Right renal pelvis (tissue), 4 donors: ENCODE measurements around the gene INSM1. TPM values are rescaled to one million over a fixed set of nuclear protein-coding genes. Genes with fewer than 3 reads are reported as not detected.

Source experiments
- DNase-seq, 4 donors: peaks; one replicate each; pipeline ENCODE4 v3.0.0-alpha.2; 2013; ENCODE audit warnings: low read depth in 4 of 4, low spot score in 3 of 4, missing footprints in 1 of 4
- polyA plus RNA-seq, 4 donors: library from polyadenylated mRNA; unstranded; fragments of 120-200 nt; gene quantifications; one replicate each; pipeline ENCODE4 v1.2.1, GENCODE V29; 2013; ENCODE audit not compliant: insufficient read length in 4 of 4

INSM1 gene
- polyA plus RNA-seq, 4 donors: 0.03 TPM; not detected in 3

DNA sequence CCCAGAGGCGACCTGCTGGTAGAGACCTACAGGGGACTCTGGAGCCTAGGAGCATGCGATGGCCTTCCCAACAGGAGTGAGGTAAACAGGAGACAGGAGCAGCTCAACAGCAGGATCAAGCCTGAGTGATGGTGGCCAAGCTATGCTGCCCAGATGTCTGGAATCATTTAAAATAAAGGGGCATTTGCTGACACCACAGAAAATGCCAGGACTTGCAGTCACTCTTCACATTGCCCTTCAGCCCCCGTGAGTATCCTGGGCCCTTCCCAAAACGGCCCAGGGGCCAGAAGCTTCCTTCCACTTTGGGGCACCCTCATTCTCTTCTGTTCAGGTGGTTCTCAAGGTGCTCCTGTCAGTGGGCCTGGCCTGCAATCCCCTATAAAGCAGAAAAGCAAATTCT is 23.2 kb downstream of the INSM1 start:
- no peak for DNase-seq

DNA sequence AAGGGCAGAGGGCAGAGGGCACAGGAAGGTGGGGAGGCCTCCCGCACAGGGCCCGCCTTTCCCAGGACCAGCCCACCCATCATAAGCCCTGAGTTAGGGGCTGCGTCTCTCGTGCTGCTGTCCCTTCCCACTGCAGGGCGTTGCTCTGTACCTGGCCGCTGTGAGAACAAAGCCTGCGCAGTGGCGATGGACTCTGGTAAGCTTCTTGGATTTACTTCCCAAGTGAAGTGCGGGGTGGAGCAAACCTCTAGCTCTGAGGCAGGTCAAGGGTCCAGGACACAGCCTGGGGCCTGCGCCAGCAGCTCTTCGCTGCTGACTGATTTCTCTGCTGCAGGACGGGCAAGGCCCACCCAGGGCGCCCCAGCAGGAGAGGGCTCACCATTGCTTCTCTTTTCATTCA is 23.9 kb downstream of the INSM1 start:
- no peak for DNase-seq

DNA sequence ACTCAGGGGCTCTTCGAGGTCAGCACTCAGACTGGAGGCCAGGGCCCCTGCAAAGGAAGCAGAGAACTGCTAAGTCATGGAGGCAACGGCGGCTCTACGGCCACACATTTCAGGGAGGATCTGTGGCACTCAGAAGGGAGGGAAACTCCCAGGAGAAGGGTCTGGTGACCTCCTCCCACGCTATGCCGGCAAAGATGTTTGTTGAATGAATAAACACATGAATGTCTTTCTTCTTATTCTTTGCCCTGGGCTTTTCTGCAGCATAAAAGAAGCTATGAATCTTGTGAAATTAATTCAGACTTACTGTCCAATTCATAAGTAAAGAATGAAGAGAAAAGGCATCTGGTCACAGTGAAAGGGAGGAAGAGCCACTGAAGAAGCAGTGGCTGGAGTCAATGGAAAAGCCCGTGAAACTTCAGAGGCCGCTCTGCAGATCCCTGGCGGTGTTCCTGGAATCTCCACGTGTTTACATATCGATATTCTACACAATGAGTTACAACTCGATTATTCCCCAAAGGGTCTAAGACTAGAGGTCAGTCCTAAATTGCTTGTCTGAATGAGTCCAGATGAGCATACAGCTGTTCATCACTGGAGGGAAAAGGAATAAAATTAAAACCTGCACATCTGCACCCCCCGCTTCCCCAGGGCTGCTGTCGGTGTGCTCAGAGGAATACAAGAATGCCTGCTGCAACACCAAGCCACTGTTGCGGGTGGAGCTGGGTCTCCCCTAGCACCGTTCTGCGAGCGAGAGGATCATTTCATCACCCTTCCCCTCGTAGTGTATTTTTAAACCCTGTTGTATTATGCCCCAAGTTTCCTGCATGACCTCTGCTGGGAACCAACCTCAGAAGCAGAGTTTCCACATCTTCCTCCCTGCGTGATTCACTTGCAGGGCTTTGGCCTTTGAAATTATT is 25.6 kb downstream of the INSM1 start:
- no peak for DNase-seq

DNA sequence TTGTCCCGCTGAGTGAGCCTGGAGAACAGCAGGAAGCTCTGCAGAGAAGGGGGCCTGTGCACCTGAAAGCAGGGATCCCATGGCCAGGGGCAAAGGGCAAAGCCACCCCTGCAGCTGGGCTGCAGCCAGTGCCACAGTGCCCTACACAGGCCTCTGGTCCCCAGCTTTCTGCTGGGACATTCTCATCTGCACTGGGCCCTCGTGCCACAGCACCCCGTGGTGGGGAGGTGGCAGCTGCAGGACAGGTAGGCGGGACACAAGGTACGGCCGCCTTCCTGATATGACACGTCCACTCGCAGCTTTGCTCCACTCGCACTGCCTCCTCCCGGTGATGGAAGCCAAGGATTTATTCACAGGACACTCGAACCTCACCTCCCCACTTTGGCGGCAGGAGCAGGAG is 27.2 kb downstream of the INSM1 start:
- DNase-seq: no peak

DNA sequence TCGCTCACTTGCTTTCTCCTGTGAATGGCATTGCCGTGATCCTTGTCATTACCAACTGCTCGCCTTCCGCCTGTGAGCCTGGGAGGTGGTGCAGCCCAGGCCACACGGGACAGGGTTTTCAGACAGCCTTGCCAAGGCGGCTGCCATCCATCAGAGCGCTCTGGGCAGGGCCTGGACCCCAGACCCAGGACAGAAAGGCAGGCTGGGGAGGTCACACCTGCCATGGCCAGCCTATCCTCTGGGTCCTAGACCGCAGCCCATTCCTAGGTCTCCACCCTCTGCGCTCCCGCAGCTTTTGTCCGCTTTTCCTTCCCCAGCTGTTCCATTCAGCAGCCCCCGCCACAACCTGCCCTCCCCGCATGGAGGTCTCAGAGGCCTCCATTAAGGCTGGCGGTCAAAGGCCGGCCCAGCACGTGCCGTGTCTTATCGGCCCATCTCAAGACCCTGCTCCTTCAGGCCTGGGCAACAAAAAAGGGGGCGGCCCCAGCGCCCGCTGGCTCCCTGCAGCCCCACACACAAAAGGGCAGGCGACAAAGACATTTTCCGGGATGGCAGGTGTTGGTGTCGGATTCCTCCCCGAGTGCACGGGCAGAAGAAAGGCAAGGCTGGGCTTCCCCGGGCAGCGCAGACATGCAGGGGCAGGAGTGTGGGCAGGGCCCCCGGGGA is 28.1 kb downstream of the INSM1 start:
- DNase-seq: no peak

DNA sequence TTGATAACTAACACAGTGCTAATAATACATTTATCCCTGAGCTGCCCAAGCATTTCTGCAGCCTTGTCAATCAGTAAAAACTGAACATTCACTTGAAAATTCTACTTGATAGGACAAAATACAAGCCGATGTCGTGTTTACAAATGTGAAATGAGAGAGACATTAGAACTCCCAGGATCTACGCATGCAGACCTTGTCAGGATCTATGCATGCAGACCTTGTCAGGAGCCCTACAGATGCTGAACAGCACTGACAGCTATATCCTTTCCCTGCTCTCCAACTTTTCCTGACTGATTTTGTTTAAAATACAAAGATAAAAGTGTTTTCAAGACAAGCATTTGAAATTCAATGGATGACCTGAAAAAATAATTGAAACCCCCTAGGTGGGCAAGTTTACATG is 28.9 kb downstream of the INSM1 start:
- no peak for DNase-seq

DNA sequence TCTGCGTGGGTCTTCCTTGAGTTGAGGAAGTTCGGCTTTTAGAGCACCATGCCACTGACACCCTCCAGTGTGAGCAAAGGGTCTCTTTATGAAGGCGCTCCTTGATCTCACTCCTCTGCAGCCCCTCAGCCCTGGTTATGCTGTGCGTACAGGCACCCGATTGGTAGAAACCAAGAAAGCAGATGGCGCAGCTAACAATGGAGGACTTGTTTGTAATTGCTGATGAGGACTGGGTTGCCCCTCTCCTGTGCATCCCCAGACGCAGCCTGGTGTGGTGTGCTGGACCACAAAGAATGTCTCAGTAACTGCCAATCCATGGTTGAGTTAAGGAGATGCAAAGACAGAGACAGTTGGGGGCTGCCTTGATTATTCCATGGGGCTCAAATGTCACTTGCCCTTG is 30.2 kb downstream of the INSM1 start:
- DNase-seq: no peak

DNA sequence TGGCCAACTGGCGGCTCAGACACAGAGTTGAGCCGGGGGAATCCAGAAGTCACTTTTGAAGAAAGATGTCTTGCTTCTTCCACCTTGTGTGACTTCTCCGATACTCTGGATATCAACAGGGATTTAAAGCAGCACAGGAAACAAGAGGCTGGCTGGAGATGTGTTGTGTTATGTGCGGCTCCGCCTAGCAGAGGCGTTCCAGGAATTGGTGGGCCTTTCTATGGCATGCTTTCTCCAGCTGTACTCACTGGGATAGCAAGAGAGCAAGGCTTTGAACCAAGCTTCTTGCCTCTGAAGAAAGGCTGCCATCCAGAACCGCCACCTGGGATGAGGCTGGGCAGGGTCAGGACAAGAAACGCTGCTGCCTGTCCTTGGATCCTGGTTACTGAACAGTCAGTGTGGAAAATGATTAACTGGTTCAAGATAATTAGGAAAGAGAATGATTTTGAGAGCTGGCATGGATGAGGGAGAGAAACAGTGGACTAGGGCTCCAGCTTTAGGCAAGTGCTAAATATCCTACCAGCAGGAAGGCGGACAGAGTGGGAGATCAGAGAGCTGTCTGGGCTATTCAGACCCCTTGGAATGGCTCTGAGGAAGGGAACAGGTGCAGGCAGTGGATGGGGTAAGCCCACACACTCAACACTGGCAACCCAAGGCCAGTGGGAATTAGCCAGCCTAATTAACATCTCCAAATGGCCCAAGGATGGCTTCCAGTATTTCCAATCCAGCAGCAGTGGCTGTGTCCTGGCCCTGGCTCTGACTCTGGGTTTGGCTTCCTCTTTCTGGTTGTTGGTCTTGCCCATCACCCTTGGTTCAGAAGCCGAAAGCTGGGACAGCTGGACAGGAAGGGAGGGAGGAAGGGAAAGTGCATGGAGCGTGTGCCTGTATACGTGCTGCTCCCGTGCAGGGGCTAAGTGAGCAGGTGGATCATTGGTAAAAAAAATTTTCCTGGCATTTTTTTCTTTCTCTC is 31.9 kb downstream of the INSM1 start:
- no peak for DNase-seq

DNA sequence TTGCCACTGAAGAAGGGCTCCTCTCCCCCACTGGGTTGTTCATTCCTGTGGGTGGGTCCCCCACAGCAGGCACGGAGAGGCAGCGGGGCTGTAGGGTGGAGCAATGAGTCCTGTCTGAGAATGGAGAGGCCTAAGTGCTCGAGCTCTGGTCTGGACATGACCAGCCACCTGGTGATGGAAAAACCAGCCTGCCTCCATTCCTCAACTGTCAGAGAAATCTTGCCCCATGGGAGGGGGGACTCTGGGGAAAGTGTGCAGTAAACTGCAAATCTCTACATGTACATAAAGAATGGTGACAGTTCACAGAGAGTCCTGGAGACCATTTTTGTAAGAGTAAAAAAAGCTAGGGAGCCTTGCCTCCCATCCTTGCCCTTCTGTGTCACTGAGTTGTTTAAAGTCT is 34.1 kb downstream of the INSM1 start:
- DNase-seq: no peak

DNA sequence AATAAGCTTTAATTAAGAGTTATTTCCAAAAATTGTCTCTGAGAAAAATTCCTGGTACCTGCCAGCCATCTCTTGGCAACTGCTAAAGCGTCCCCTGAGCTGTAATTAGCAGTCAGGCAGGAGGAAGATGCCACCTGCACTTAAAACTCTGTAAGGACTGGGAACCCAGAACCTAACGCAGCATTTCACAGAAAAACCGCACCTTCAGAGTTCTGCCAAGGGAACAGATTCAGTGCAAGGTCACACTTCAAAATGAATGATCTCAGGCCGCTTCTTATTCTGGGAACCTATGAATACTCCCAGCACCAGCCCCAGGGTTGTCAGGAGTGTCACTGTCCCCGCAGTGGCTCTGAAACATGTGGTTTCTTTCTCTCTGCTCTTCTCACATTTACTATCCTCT is 36.7 kb downstream of the INSM1 start:
- no peak for DNase-seq

DNA sequence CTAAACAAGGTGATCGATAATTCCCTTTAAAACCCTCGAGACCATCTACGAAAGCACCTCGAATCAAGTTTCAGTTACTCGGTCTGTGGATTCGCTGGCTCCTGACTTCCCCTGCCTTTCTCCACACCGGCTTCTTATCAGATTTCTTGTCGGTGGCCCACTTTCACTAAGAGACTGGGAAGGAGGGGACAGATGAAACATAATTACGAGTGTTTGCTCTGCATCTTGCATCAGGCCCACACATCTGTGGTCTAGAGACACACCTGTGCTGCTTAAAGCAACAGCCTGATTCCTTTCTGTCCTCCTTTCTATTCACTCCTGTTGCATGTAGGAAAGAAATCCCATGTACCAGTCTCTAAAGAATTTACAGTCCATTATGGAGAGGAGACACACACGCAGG is 37.7 kb downstream of the INSM1 start:
- no peak for DNase-seq

DNA sequence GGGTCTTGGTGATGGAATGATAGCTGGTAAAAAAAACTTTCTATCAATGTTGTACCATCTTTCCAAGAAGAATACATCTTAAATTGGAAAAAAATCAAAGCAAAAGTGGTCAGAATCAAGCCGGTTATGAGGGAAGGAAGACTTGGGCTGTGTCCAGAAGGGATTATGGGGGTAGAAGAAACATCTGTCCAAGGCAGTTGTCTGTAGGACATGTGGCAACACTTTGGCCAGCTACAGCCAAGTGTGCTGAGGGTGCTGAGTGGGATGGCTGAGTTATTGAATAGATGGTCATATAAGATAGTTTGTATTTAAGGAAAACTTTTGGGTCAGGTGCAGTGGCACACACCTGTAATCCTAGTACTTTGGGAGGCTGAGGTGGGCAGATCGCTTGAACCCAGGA is 38.4 kb downstream of the INSM1 start:
- no peak for DNase-seq

DNA sequence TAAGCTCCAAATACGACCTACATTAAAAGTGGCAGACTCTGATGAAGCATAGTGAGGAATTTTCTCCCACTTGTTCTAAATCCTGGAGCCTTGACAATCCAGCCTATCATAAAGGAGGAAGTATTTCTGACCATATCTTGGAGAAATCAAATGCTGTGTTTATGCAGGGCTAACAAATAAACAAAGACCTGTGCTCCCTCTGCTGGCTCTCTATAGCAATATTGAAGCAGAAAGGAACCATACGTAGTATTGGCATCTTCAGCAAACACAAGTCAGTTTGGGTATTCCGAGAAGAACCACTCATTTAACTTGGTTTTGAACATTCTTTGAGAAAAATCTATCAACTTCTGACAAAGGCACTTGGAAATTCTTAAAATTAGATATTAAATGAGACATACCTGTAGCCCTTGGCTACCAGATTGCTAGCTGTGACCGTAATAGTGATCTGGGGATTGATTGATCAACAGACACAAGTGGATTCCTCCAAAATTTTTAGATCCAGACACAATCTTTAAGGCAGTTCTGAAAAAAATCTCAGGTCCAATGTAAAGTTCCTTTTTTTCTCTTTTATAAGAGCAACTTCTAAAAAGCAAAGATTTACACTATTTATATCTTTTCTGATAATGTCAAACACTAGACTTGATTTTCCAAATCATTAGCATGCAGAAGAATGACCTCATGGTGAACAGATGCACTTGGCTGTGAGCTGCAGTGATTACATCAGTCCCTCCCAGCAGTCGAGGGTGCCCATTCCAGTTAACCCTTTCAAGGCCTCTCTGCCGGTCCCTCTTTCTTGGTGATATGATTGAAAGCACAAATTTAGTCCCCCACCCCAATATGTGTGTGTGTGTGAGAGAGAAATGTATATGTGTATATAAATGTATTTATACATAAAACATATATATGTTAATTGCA is 40.2 kb downstream of the INSM1 start:
- no peak for DNase-seq

DNA sequence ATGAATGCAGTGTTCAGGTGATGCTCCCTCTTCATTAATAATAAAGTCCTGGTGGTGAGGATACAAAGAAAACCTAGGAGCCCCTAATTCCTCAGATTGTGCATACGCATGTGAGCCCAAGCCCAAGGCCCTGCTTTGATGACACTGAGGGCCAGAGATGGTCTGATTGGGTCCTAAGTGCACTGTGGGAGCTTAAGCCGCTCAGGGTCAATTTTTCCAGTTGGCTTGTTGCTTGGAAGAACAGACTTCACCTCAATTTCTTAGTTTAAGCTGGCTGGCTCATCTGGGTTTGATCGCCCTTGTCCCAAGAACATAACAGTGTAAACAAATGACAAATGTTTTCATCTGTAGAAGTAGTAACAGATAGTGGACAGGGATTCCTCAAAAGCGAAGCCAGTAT is 41.4 kb downstream of the INSM1 start:
- no peak for DNase-seq

DNA sequence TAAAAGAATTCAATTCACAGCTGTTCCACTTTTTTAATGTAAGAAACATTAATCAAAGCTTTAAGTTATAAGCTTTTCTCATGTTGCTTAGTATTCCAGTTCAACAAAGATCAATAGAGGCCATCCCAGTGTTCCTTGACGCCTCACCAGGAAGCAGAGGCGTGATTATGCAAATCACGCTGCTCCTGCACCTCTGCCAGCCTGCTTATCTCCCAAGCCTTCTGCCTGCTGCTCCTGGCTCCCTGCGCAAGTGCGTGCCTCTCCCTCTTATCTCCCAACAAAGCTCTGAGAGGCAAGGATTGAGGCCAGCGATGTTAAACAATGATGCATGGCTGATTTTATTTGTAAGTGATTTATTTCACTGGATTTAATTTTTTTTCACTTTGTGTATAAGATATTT is 42.8 kb downstream of the INSM1 start:
- no peak for DNase-seq

DNA sequence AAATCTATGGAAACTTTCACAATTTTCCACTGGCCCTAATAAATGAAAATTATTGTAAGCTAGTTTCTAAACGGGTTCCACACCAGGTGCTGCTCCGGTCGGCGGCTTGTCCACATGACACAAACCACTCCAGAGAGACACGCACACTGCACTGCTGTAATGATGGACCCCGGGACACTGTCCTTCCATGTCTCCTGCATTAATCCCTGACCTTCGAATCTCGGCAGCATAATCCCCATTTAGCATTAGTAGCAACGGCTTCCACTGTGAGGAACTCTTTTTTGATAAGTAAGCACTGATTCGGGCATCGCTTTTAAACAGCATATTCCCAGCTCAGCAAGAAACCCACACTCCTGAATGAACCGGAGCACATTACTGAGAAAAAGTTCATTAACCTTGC is 43.5 kb downstream of the INSM1 start:
- DNase-seq: no peak

DNA sequence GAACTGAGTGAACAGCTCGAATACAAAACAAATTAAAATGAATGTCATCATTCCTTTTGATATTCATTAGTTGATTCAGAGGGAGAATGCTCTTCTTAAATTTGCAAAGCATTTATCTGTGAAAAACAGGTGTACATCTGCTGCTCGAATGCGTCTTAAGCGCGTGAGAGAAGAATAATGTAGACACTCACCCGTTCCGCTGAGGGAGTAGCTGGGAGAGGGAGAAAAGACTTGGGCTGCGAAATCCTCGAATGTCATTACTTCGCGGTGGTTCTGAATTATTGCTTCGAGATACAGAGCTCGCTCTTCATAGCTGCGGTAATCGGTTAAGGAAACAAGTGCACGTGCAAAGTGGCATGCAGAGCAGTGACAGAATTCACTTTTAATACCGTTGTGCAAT is 43.9 kb downstream of the INSM1 start:
- DNase-seq: no peak

DNA sequence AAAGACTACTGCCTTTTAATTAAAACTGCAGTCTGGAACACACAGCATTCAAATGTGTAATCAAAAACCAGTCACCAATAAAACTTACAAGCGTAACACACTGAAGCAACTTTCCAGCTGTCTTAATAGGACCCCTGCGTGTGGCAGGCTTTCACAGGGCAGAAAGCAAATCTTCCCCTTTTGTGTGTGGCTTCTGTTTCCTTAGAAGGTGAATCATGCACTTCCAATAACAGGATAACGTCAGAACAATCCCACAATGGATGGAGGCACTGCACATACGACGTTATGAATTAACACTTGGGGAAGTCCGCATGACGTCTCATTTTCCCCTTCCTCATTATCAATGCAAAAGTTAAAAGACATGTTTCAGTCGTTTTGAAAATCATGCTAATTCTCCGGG is 44.8 kb downstream of the INSM1 start:
- no peak for DNase-seq

DNA sequence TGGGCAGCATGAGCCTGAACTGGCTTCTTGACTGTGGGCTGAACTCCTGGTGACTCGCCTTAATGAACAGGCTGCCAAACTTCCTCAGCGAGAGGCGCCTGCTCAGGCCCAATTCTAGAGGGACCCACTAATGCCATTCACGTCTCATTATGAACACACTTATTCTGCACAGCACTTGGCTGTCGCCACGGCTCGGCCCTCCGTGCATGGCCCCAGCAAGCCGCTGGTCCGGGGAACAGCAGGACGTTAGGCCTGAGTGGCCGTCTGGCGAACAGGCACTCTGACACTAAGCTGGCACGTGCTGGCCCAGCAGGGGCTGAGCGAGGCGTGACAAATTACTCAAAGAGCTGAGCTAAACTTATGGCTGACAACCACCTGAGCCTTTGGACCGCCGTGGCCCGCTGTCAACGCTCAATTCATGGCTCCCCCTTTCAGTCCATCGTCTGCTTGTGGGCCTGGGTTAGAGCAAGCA is 45.9 kb downstream of the INSM1 start:
- DNase-seq: no peak

DNA sequence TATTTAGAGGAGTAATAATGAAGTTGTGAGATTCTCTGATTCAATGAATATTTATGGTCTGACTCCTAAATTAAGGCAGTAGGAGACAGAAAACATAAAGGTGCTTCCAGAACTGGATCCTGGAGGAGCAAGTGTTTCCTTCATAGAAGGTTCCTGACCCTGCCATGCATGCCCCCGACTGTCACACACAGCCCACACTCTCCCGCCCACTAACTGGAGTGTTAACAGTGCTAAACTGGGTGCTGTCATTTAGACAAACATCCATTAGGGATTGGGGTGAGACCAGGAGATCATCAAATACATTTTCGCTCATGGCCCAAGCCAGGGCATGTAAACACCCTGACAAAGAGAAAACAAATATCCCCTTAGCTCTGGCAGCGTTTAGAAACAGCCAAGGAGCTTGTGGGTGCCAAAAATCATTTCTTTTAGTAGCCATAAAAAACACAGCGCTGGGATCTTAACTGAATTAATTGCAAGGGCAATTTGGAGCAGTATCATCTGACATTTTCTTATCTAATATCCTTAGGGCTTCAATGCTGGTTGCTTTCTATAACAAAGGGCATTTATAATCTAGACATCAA is 46.8 kb downstream of the INSM1 start:
- no peak for DNase-seq
